ENCODE measurements around the gene TFAP2D. TPM values are rescaled to one million over a fixed set of nuclear protein-coding genes. Genes with fewer than 3 reads are reported as not detected.
A peak's percentile ranks its signal among the peaks of the same experiment; 100 is the strongest.

TFAP2D gene
- total and polyA plus RNA-seq, 10 of the 15 experiments (the other 5 are each of a cell fraction or from before 2014, with no cell fraction given) = not detected

DNA sequence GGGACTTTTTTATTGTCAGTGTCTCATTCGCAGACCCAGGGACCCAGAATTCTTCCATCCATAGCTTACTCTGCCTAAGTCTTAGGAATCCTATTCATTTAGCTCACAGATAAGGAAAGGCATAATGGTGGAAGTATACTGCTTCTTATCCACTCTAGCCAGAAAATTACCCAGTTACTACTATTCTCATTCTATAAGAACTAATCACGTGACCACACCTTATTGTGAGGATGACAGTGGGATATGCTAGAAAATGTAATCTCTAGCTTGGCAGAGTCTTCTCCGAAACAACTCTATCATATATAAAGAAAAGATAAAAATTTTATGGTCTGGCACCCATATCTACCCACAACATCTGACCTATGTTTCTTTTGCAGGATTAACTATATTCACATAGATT is 21.2 kb downstream of the TFAP2D start:
- Histone ChIP-seq H3K27ac (ENCODE audit: control insufficient read depth, insufficient read depth) (no peak overlapping the region), H3K79me2 (ENCODE audit: control insufficient read depth, insufficient read depth, low read length) (no peaks in the 10 kb centered on the region), H3K4me1 (ENCODE audit: control insufficient read depth, insufficient read depth, low read length) (no peaks in the 10 kb centered on the region), H3K4me2 (ENCODE audit: control insufficient read depth, insufficient read depth) (no peak overlapping the region), H3K9me3 (replicated peaks; ENCODE audit: control insufficient read depth, insufficient read depth, low read length) (no peaks in the 10 kb centered on the region), H3K27me3 (replicated peaks in 1 of 2; ENCODE audit: control insufficient read depth in 2 of 2, insufficient read depth in 2 of 2, low read length in 1 of 2) (no peaks in the 10 kb centered on the region), H3K36me3 (ENCODE audit: control insufficient read depth in 2 of 2, insufficient read depth in 2 of 2, low read length in 1 of 2) (no peaks in the 10 kb centered on the region), H4K20me1 (ENCODE audit: control insufficient read depth, insufficient read depth) (no peaks in the 10 kb centered on the region), H3K4me3 (no peak overlapping the region), H3K9ac (ENCODE audit: control insufficient read depth, insufficient read depth, low read length) (no peak overlapping the region), H2AFZ (ENCODE audit: control insufficient read depth, low read depth, low read length) (no peak overlapping the region)
- FAIRE-seq (no peak), DNase-seq (ENCODE audit: low read depth, low spot score) (no peak), ATAC-seq (no peak)
- intact Hi-C loops (cut with micrococcal nuclease; ENCODE audit: unreplicated experiment) (no loop called here), in situ Hi-C loops (cut with MboI) (no loop called here)
- ChIA-PET CTCF (no interaction called here), SMC1A (ENCODE audit: uncharacterized antibody, unreplicated experiment) (no interaction called here), POLR2A (no interaction called here), RAD21 (ENCODE audit: unreplicated experiment) (no interaction called here)
- TF ChIP-seq HCFC1 (IDR thresholded peaks at IDR 0.05; ENCODE audit: low read length) (no peak), RAD51 (IDR thresholded peaks at IDR 0.05) (peak; percentile 41; the same call in 1 of the 2 replicates)
- BruUV-seq (replicated peaks) = no TSS peak
- WGBS (ENCODE audit: insufficient coverage, insufficient replicate concordance, low lambda C conversion rate, missing lambda C conversion rate) = 0% methylated on average over 3 of the region's 3 CpGs

- ChIA-PET SMC1A (ENCODE audit: uncharacterized antibody, unreplicated experiment) (no interaction called here), POLR2A (no interaction called here), CTCF (interaction anchor here (0.7 kb wide), 1 partner anchor 24 kb away, joined by 3 read pairs; no protein-coding TSS in a partner anchor), RAD21 (ENCODE audit: unreplicated experiment) (no interaction called here)
- BruUV-seq (replicated peaks) = no TSS peak
- FAIRE-seq (no peak), ATAC-seq (no peak), DNase-seq (ENCODE audit: low read depth, low spot score) (no peak)
- Histone ChIP-seq H3K36me3 (ENCODE audit: control insufficient read depth in 2 of 2, insufficient read depth in 2 of 2, low read length in 1 of 2) (no peaks in the 10 kb centered on the region), H3K9ac (ENCODE audit: control insufficient read depth, insufficient read depth, low read length) (no peak overlapping the region), H3K4me2 (ENCODE audit: control insufficient read depth, insufficient read depth) (no peak overlapping the region), H3K79me2 (ENCODE audit: control insufficient read depth, insufficient read depth, low read length) (no peaks in the 10 kb centered on the region), H2AFZ (ENCODE audit: control insufficient read depth, low read depth, low read length) (no peak overlapping the region), H3K4me3 (no peak overlapping the region), H3K4me1 (ENCODE audit: control insufficient read depth, insufficient read depth, low read length) (no peaks in the 10 kb centered on the region), H3K27ac (ENCODE audit: control insufficient read depth, insufficient read depth) (no peak overlapping the region), H4K20me1 (ENCODE audit: control insufficient read depth, insufficient read depth) (no peaks in the 10 kb centered on the region), H3K9me3 (replicated peaks; ENCODE audit: control insufficient read depth, insufficient read depth, low read length) (no peaks in the 10 kb centered on the region), H3K27me3 (replicated peaks in 1 of 2; ENCODE audit: control insufficient read depth in 2 of 2, insufficient read depth in 2 of 2, low read length in 1 of 2) (no peaks in the 10 kb centered on the region)
- in situ Hi-C loops (cut with MboI) = no loop called here
- 17% methylated on average over 3 of the region's 3 CpGs for WGBS (ENCODE audit: insufficient coverage, insufficient replicate concordance, low lambda C conversion rate, missing lambda C conversion rate)
- intact Hi-C loops (cut with micrococcal nuclease; ENCODE audit: unreplicated experiment) = no loop called here
- TF ChIP-seq KDM1A (IDR thresholded peaks at IDR 0.05; ENCODE audit: borderline replicate concordance) (no peak), ATF3 (IDR thresholded peaks at IDR 0.05; ENCODE audit: borderline replicate concordance, extremely low read depth, low read depth, low read length) (no peak), SMC3 (IDR thresholded peaks at IDR 0.05; ENCODE audit: borderline replicate concordance, low read length) (no peak), ESRRA (IDR thresholded peaks at IDR 0.05; ENCODE audit: low read length) (no peak), IKZF1 (conservative IDR thresholded peaks at IDR 0.05) (no peak), CEBPZ (IDR thresholded peaks at IDR 0.05; ENCODE audit: low read depth, low read length) (no peak), DPF2 (IDR thresholded peaks at IDR 0.05) (no peak), LARP7 (IDR thresholded peaks at IDR 0.05) (no peak), ELK1 (IDR thresholded peaks at IDR 0.05; ENCODE audit: low read depth, low read length) (no peak), ZZZ3 (IDR thresholded peaks at IDR 0.05; ENCODE audit: control insufficient read depth, insufficient read length, low read depth) (no peak), POLR2AphosphoS5 (IDR thresholded peaks at IDR 0.05; ENCODE audit: low read length) (no peak)
- TF ChIP-seq, protein P1, sequence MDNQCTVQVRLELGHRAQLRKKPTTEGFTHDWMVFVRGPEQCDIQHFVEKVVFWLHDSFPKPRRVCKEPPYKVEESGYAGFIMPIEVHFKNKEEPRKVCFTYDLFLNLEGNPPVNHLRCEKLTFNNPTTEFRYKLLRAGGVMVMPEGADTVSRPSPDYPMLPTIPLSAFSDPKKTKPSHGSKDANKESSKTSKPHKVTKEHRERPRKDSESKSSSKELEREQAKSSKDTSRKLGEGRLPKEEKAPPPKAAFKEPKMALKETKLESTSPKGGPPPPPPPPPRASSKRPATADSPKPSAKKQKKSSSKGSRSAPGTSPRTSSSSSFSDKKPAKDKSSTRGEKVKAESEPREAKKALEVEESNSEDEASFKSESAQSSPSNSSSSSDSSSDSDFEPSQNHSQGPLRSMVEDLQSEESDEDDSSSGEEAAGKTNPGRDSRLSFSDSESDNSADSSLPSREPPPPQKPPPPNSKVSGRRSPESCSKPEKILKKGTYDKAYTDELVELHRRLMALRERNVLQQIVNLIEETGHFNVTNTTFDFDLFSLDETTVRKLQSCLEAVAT (IDR thresholded peaks at IDR 0.05) = no peak
These were observed 28.8 kb downstream of the TFAP2D start for GRCh38 chr6:50742161-50742560.

Data from GM12878 (cell line).